ENCODE data around the gene ENGASE.

The ENGASE gene

DNA sequence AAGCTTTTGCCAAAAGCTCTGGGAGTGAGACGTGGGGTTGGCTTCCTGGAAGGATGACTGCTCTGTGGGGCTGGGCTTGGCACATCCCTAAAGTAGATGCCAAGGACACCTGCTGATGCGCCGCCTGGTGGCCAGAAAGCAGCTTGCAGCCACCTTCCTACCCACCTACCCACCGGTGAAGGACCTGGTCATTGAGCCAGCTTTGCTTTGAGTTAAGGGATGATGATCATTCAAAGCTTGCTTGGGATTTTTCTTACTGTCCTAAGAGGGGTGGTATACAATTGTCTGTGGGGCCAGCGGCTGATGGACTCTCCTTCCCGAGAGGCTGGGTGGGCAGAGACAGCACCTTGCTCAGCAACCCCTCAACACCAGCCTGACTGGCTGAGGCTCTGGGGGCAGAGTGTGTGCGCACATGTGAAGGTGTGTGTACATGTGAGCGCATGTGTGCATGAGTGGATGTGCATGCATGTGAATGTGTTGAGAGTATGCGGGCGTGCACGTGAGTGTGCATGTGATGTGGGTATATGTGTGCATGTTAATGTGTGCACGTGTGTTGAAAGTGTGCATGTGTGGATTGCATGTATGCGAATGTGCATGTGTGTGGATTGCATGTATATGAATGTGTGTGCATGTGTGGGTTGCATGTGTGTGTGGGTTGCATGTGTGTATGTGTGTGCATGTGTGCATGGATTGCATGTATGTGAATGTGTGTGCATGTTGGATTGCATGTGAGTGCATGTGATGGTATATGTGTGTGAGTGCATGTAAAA, 32.0 kb upstream of the ENGASE start:
- TF ChIP-seq CTCF (conservative IDR thresholded peaks at IDR 0.05) = peak; percentile 97
- H3K27ac ChIP-seq = no peak overlapping the region

DNA sequence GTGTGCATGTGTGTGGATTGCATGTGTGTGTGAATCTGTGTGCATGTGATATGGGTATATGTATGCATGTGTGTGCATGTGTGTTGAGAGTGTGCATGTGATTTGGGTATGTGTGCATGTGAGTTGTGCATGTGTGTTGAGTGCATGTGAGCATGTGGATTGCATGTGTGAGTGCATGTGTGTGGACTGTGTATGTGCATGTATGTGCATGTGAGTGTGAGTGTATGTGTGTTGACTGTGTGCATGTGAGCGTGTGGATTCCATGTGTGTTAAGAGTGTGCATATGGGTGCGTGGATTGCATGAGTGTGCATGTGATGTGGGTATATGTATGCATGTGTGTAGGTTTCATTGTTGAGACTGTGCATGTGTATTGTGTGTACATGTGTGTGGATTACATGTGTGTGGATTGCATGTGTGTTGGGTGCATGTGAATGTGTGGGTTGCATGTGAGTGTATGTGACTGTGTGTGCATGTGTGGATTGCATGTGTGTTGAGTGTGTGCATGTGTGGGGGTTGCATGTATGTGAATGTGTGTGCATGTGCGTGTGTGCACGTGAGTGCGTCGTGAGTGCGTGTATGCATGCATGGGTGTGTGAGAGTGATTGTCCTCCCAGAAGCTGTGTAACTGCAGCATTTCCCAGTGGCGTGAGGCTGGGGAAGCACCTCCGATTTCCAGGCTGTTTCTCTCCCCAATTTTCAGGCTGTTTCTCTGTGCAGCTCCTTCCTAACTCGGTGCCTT, 31.3 kb upstream of the ENGASE start:
- no peak overlapping the region for H3K27ac ChIP-seq
- TF ChIP-seq CTCF (conservative IDR thresholded peaks at IDR 0.05) = no peak

- no peak overlapping the region for H3K27ac ChIP-seq
- TF ChIP-seq CTCF (conservative IDR thresholded peaks at IDR 0.05) = no peak
These were observed 30.7 kb upstream of the ENGASE start for GRCh38 chr17:79043931-79044320.

DNA sequence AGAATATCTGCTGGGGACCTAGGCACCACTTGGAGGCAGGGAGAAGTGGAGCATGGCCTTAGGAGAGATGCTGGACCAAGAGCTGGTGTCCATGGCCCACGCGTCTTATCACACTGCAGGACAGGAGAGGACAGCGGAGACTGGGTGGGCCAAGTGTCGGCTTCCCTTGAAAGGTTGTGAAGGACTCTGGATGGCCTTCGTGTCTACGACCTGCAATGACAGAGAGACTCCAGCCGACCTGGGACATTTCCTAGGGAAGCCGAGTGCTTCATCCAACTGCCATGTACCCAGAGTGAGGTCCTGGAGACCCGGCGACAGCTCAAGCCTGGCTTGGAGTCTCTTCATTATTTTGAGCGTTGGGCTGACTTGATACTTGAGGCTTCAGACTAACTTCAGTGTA, 30.2 kb upstream of the ENGASE start:
- no peak for TF ChIP-seq CTCF (conservative IDR thresholded peaks at IDR 0.05)
- H3K27ac ChIP-seq = no peak overlapping the region

- TF ChIP-seq CTCF (conservative IDR thresholded peaks at IDR 0.05) = no peak
- no peak overlapping the region for H3K27ac ChIP-seq
These were observed 29.5 kb upstream of the ENGASE start for GRCh38 chr17:79045001-79045729.

DNA sequence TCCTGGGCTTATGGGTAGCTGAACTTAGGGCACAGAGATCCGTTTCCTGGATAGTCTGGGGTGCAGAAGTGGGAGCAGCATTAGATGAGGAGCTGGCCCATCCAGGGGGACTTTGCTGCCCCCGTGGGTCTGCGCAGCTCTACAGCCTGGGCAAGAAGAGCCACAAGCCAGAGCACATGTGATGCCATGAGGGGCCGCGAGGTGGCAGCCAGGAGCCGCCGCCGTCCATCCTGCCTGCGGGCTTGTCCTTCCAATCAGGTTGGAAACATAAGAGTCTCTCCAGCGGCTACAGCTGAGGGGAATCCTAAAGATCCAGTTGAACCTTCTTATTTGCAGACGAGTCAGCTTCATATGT, 28.8 kb upstream of the ENGASE start:
- no peak overlapping the region for H3K27ac ChIP-seq
- TF ChIP-seq CTCF (conservative IDR thresholded peaks at IDR 0.05) = peak; percentile 99

GRCh38 chr17:79046197-79046915, 28.3 kb upstream of the ENGASE start:
- peak; percentile 60 for TF ChIP-seq CTCF (conservative IDR thresholded peaks at IDR 0.05)
- H3K27ac ChIP-seq = no peak overlapping the region

Measured in VCaP (cell line).